ENCODE results near the gene ZNF77.
A peak's percentile ranks its signal among the peaks of the same experiment; 100 is the strongest.
"Not testable (repeated sequence)": the region's sequence is repeated elsewhere in the genome, so short reads cannot be mapped to it uniquely, and the experiment has no call there.

The ZNF77 gene

GRCh38 chr19:2973229-2973628 lies 28.5 kb upstream of the ZNF77 start:
- DNase-seq, result no peak

- no peak for DNase-seq
These were observed 25.5 kb upstream of the ZNF77 start for GRCh38 chr19:2970201-2970835.

- DNase-seq, result peak; percentile 67
These were observed 24.3 kb upstream of the ZNF77 start for GRCh38 chr19:2969104-2969504.

- no peak for DNase-seq
These were observed 23.2 kb upstream of the ZNF77 start for GRCh38 chr19:2967972-2968371.

GRCh38 chr19:2964874-2965273 lies 20.1 kb upstream of the ZNF77 start:
- no peak for DNase-seq

- DNase-seq, result not testable (repeated sequence)
These were observed 18.9 kb upstream of the ZNF77 start for GRCh38 chr19:2963631-2964030.

- no peak for DNase-seq
These were observed 18.4 kb upstream of the ZNF77 start for GRCh38 chr19:2963122-2963521.

- DNase-seq, result peak; percentile 71
These were observed 17.4 kb upstream of the ZNF77 start for GRCh38 chr19:2962018-2962670.

GRCh38 chr19:2960120-2960519 lies 15.3 kb upstream of the ZNF77 start:
- DNase-seq, result no peak

- DNase-seq, result no peak
These were observed 12.4 kb upstream of the ZNF77 start for GRCh38 chr19:2957160-2957559.

GRCh38 chr19:2952953-2953481 lies 8.2 kb upstream of the ZNF77 start:
- DNase-seq, result no peak

- DNase-seq, result peak; percentile 95
These were observed 5.7 kb upstream of the ZNF77 start for GRCh38 chr19:2950286-2951124.

- DNase-seq, result no peak
These were observed 5.1 kb upstream of the ZNF77 start for GRCh38 chr19:2949939-2950285.

- no peak for DNase-seq
These were observed 909 bp upstream of the ZNF77 start for GRCh38 chr19:2945575-2946184.

GRCh38 chr19:2944403-2944774 lies 382 bp downstream of the ZNF77 start:
- DNase-seq, result no peak

- DNase-seq, result no peak
These were observed 1.7 kb downstream of the ZNF77 start for GRCh38 chr19:2942928-2943640.

GRCh38 chr19:2935863-2936262 lies 8.9 kb downstream of the ZNF77 start:
- DNase-seq, result not testable (repeated sequence)

GRCh38 chr19:2933490-2933910 lies 11.3 kb downstream of the ZNF77 start:
- no peak for DNase-seq

- no peak for DNase-seq
These were observed 17.7 kb downstream of the ZNF77 start for GRCh38 chr19:2927032-2927430.

- DNase-seq, result no peak
These were observed 18.3 kb downstream of the ZNF77 start for GRCh38 chr19:2926341-2927031.

- no peak for DNase-seq
These were observed 21.3 kb downstream of the ZNF77 start for GRCh38 chr19:2923510-2923909.

- no peak for DNase-seq
These were observed 21.8 kb downstream of the ZNF77 start for GRCh38 chr19:2922987-2923386.
